GM10266 (cell line): Measurements from ENCODE around the gene SHC3.

Experiments
- DNase-seq: peaks from one replicate; pipeline ENCODE4 v3.0.0; 2012; ENCODE audit errors: extremely low spot score
- TF ChIP-seq, protein P1 (sequence below): IDR thresholded peaks from 2 replicates; pipeline ENCODE4 v1.5.1; 2012; ENCODE audit warnings: mild to moderate bottlenecking, low read depth; ENCODE audit not compliant: control insufficient read depth, insufficient read depth; ENCODE audit errors: missing control alignments

The SHC3 gene

GRCh38 chr9:89058906-89059305, 119.7 kb downstream of the SHC3 start:
- DNase-seq = no peak

DNA sequence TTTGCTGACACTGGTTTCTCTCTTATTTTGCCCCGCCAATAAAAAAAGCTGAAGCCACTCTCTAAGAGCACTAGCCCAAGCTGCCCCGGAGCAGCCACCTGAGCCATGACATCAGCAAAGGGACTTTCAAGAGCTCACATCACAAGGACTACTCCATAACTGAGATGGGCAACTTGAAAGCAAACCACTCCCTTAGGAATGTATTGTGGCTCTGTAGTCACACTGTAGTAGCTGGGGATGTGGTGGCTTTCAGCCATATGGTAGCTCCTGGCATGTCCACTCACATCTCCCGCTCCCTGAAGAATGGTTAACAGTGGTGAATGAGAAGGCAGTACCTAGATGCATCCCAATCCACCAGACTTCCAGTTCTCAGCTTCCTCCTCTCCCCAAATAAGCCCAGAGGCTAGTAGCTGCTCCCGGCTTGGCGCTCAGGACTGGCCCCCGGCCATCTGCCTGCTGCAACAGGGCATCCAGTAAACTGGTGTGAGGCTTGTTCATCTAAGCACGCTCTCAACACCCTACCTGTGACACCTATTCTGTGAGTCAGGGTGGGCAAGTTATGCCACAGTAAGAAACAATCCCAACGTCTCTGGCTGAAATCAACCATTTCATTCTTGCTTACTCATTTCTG, 123.6 kb downstream of the SHC3 start:
- DNase-seq = no peak
- TF ChIP-seq, protein P1, sequence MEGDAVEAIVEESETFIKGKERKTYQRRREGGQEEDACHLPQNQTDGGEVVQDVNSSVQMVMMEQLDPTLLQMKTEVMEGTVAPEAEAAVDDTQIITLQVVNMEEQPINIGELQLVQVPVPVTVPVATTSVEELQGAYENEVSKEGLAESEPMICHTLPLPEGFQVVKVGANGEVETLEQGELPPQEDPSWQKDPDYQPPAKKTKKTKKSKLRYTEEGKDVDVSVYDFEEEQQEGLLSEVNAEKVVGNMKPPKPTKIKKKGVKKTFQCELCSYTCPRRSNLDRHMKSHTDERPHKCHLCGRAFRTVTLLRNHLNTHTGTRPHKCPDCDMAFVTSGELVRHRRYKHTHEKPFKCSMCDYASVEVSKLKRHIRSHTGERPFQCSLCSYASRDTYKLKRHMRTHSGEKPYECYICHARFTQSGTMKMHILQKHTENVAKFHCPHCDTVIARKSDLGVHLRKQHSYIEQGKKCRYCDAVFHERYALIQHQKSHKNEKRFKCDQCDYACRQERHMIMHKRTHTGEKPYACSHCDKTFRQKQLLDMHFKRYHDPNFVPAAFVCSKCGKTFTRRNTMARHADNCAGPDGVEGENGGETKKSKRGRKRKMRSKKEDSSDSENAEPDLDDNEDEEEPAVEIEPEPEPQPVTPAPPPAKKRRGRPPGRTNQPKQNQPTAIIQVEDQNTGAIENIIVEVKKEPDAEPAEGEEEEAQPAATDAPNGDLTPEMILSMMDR = no peak

More at GRCh38 chr9:89058906-89059305, 119.7 kb downstream of the SHC3 start:
- TF ChIP-seq, protein P1 = no peak

DNA sequence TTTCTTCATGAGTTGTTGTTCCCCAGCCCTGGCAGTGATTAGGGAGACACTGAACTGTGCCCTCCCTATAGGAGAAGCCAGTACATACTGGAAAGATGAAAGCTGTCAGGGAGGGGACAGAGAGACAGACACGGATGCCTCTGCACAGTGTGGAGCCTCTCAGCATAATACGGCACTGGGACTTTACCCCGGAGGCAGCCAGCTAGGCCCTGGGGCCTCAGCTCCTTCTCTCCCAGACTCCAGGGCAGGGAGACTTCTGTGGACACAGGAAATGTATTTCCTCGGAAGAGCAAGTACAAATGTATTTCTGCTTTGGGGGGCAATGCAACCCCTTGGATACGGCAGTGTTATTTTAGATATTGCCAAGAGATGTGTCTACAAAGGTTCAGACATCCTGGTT, 125.3 kb downstream of the SHC3 start:
- TF ChIP-seq, protein P1 = no peak
- DNase-seq = no peak

- no peak for DNase-seq
Observed at GRCh38 chr9:89052470-89053097, 126.0 kb downstream of the SHC3 start.

DNA sequence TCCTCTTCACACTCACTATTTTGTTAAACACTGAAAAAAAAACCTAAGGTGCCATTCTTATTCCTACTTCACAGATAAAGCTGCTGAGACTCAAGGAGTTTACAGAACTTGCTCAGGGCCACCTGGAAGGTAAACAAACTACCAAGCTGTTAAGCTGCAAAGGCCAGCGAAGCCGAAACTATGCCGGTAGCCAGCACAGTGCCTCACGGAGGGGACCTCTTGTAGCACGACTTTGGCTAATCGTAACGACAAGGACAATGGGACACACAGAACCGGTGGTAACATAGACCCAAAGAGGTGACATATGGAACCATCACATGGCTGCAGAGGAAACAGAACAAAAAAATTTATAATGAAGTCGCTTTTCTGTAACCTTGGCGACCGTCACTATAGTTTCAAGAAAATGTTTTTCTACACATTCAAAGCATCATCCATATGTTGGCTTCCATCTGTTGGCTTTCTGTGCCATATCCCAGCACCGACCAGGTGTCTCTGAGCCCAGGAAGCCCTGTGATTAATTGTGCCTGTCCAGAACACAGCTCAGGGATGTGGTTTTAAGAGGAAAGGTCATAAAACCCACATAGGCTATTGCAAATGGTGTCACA, 127.1 kb downstream of the SHC3 start:
- TF ChIP-seq, protein P1 = no peak
- no peak for DNase-seq

More at GRCh38 chr9:89052470-89053097, 126.0 kb downstream of the SHC3 start:
- TF ChIP-seq, protein P1 = no peak

GRCh38 chr9:89049646-89050045, 129.0 kb downstream of the SHC3 start:
- DNase-seq = no peak
- TF ChIP-seq, protein P1 = no peak

DNA sequence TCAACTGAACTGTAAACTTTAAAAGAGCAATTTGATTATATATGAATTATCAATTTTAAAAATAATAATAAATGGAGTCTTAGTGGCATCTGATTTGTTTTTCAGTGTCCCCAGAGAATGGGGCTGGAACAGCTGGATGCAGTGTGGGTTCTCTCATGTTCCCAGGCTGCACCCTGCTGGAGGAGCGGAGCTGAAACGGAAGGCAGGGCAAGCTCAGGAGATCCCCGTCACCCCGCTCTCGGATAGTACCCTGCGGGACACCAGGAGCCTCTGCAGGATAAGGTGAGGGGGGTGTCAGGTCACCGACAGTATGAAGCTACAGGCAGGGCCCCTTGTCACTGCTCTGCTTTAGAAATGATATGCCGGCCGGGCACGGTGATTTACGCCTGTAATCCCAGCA, 130.0 kb downstream of the SHC3 start:
- TF ChIP-seq, protein P1 = no peak
- no peak for DNase-seq
